HG02571 (cell line): ENCODE measurements around the gene SPTBN4.
"Not testable (repeated sequence)": the region's sequence is repeated elsewhere in the genome, so short reads cannot be mapped to it uniquely, and the experiment has no call there.

Experiments used
- ATAC-seq: cut with Tn5 transposase; IDR thresholded peaks from one replicate; pipeline ENCODE4 v1.9.1; 2021; ENCODE audit warnings: mild to moderate bottlenecking, moderate library complexity; ENCODE audit not compliant: unreplicated experiment

Gene SPTBN4

DNA sequence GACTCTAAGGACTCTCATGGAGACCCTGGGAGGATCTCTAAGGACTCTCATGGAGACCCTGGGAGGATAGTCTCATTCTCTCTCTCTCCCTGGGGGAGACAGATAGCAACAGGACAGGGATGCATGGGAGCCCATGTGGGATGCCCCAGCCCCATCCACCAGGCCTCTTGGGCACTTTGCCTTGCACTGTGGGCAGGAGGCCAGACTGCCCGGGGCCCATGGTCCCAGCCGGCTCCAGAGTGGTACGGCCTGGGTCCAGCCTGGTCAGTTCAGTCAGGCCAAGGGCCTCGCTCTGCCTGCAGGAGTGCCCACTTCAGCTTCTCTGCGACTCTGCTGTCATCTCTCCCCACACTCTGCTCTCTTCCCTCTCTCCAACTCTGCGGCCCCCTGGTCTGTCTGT, 61.3 kb downstream of the SPTBN4 start:
- ATAC-seq = no peak

- ATAC-seq = no peak
Measured at GRCh38 chr19:40528533-40529092, 61.8 kb downstream of the SPTBN4 start.

GRCh38 chr19:40529093-40529954, 62.5 kb downstream of the SPTBN4 start:
- ATAC-seq = no peak

- no peak for ATAC-seq
Measured at GRCh38 chr19:40530091-40530901, 63.5 kb downstream of the SPTBN4 start.

GRCh38 chr19:40533508-40533907, 66.7 kb downstream of the SPTBN4 start:
- ATAC-seq = no peak

GRCh38 chr19:40534148-40534547, 67.3 kb downstream of the SPTBN4 start:
- no peak for ATAC-seq

GRCh38 chr19:40539070-40539469, 72.3 kb downstream of the SPTBN4 start:
- ATAC-seq = no peak

- ATAC-seq = no peak
Measured at GRCh38 chr19:40542202-40542859, 75.5 kb downstream of the SPTBN4 start.

DNA sequence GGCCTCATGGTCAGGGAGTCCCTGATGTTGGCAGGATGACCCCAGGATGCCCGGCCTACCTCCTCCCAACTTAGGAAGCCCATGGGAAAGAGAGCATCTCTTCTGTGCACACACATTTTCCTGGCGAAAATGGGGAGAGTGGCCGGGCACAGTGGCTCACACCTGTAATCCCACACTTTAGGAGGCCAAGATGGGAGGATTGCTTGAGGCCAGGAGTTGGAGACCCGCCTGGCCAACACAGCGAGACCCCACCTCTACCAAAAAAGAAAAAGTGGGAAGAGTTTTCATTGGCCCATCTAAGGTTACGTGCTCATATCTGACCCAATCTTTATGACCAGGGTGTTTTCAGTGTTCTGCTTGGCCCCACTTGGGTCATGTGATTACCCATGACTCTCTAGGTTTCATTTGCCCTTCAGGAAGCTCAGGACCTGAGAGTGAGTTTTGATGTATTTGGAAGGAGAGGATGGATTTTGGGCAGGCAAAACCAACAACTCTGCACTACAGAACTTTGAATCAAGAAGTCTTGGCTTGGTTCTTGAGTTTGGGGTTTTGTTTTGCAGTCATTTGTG, 76.3 kb downstream of the SPTBN4 start:
- ATAC-seq = no peak

DNA sequence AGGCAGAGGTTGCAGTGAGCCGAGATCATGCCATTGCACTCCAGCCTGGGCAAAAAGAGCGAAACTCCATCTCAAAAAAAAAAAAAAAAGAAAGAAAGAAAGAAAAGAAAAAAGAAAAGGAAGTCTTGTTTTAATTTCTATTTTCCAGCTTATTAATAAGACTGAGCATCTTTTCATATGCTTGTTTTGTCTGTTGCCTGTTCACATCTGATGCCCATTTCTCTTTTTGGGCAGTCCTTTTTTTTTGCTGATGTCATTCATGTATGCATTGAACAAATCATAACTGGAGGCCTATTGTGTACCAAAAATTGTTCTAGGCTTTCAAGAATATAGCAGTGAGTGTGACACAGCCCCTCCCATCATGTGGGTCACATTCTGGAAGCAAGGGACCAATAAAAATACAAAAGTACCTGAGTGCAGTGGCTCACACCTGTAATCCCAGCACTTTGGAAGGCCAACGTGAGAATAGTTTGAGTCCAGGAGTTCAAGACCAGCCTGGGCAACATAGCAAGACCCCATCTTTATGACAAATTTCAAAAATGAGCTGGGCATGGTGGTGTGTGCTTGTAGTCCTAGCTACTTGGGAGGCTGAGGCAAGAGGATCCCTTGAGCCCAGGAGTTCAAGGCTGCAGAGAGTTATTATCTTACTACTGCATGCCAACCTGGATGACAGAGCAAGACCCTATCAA, 79.5 kb downstream of the SPTBN4 start:
- not testable (repeated sequence) for ATAC-seq

GRCh38 chr19:40547190-40547589, 80.4 kb downstream of the SPTBN4 start:
- ATAC-seq = not testable (repeated sequence)

DNA sequence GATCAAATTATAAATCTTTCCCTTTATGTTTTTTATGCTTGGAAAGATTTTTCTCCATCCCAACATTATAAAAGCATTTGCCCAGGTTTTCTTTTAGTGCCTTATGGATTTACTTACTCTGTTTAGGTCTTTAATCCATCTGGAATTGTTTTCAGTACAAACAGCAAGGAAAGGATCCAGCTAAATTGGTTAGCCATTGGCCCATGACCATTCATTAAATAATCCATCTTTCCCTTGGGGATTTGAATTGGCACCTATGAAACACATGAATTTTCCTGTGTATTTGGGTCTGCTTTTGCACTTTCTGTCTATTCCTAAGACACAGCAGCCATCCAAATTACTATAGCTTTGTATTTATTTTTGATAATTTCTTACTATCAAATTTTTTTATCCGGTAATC, 81.0 kb downstream of the SPTBN4 start:
- ATAC-seq = no peak

DNA sequence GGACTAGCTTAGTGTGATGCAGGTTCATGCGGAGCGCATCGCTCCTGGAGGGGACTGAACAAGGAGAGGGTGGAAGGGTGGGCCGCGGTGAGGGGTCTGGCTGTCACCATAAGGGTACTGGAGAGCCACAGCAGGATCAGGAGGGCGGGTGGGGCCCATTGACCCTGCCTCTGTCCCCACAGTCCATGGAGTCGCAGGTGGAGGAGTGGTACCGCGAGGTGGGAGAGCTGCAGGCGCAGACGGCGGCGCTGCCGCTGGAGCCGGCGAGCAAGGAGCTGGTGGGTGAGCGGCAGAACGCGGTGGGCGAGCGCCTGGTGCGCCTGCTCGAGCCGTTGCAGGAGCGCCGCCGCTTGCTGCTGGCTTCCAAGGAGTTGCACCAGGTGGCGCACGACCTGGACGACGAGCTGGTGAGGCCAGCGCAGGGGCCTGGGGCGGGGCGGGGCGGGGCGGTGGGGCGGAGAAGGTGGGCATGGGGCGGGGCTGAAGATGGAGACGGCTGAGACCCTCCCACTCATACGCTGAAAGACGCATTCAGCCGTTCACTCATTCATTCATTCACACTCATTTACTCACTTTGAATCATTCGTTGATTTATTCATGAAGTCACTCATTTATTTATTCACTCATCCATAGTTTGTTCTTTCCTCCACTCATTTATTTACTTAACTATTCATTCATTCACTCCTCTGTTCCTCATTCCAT, 82.4 kb downstream of the SPTBN4 start:
- ATAC-seq = no peak

GRCh38 chr19:40550951-40551350, 84.2 kb downstream of the SPTBN4 start:
- no peak for ATAC-seq

- ATAC-seq = no peak
Measured at GRCh38 chr19:40552848-40553247, 86.0 kb downstream of the SPTBN4 start.

GRCh38 chr19:40553885-40554857, 87.4 kb downstream of the SPTBN4 start:
- no peak for ATAC-seq

- no peak for ATAC-seq
Measured at GRCh38 chr19:40555978-40556689, 89.3 kb downstream of the SPTBN4 start.
